Stomach (tissue), 9 donors: Measurements from ENCODE around the gene HNF1B. TPM values are rescaled to one million over a fixed set of nuclear protein-coding genes. Genes with fewer than 3 reads are reported as not detected.

Source experiments
- DNase-seq, 2 donors: peaks; one replicate each; pipeline versions ENCODE4 v3.0.0 to v3.0.0-alpha.2; 2013 to 2019
- H3K27ac ChIP-seq, 5 donors: fragments of 200-600 bp in 4 of 5; sonication (generic) in 4 of 5; one replicate each; pipeline ENCODE4 v1.5.1; 2013 to 2019; ENCODE audit warnings: mild to moderate bottlenecking in 1 of 5, moderate library complexity in 1 of 5
- H3K27me3 ChIP-seq, 3 donors: fragments of 200-600 bp; sonication (generic); one replicate each; pipeline ENCODE4 v1.5.1; 2017 to 2019; ENCODE audit warnings: mixed run types in 1 of 3
- H3K36me3 ChIP-seq, 4 donors: fragments of 200-600 bp; sonication (generic); 1 replicate in 3 of 4; 2 replicates in 1 of 4; pipeline ENCODE4 v1.5.1; 2016 to 2019
- H3K4me1 ChIP-seq, 4 donors: fragments of 200-600 bp; sonication (generic); one replicate each; pipeline ENCODE4 v1.5.1; 2016 to 2019
- H3K4me3 ChIP-seq, 4 donors: fragments of 200-600 bp; sonication (generic) in 3 of 4; one replicate each; pipeline ENCODE4 v1.5.1; 2016 to 2019; ENCODE audit warnings: mild to moderate bottlenecking in 1 of 4
- H3K9me3 ChIP-seq, 4 donors: fragments of 200-600 bp; sonication (generic); one replicate each; pipeline ENCODE4 v1.5.1; 2016 to 2019
- EP300 ChIP-seq: sonication (generic); formaldehyde crosslinking; IDR thresholded peaks from one replicate; pipeline ENCODE4 v1.6.1; 2017; ENCODE audit warnings: antibody characterized with exemption
- POLR2A ChIP-seq, 4 donors: fragments of 450-650 bp; IDR thresholded peaks; one replicate each; pipeline ENCODE4 v1.6.1; 2016; ENCODE audit warnings: antibody characterized with exemption in 4 of 4, control low read depth in 2 of 4, mild to moderate bottlenecking in 1 of 4, moderate library complexity in 1 of 4
- POLR2AphosphoS5 ChIP-seq, 3 donors: sonication (generic); formaldehyde crosslinking; IDR thresholded peaks; one replicate each; pipeline ENCODE4 v1.6.1; 2016; ENCODE audit warnings: antibody characterized with exemption in 3 of 3
- WGBS, 5 donors: extraction: QIAGEN DNeasy Blood & Tissue Kit in 3 of 5; methylation state at CpG; one replicate each; pipeline versions ENCODE4 v1.1.5 to v1.1.7; 2013 to 2018; 5-methylcytosine and 5-hydroxymethylcytosine counted together
- intact Hi-C: fragments of 100-400 bp; cut with DNase I; formaldehyde crosslinking; loops from one replicate; pipeline ENCODE4 v1.15.1; 2023; ENCODE audit warnings: low total_unique reads
- polyA plus RNA-seq, 3 donors: library from polyadenylated mRNA; stranded (reverse); fragments of 200-250 nt; gene quantifications; one replicate each; pipeline ENCODE4 v1.2.3, GENCODE V29; 2013
- total RNA-seq, 5 donors: library from RNA; depleted of rRNA; stranded (reverse); fragments of >200 nt; gene quantifications; one replicate each; pipeline versions ENCODE4 v1.1.0 to v1.2.3, GENCODE V29; 2014 to 2016
- TF ChIP-seq, protein P1 (sequence below), 7 experiments: fragments of 450-650 bp in 4 of 7; fragments of 200-600 bp in 3 of 7; sonication (generic) in 3 of 7; IDR thresholded peaks; one replicate each; pipeline ENCODE4 v1.5.1; 2016 to 2019; ENCODE audit warnings: antibody characterized with exemption in 7 of 7, control low read depth in 2 of 7, mild to moderate bottlenecking in 1 of 7
- donor health status: healthy with polysubstance abuse.
- donor health status: Bipolar disorder and iron deficiency.
- donor health status: healthy.

The HNF1B gene
- total and polyA plus RNA-seq, 8 donors = 0.58 to 19.2 (median 7.0) TPM

DNA sequence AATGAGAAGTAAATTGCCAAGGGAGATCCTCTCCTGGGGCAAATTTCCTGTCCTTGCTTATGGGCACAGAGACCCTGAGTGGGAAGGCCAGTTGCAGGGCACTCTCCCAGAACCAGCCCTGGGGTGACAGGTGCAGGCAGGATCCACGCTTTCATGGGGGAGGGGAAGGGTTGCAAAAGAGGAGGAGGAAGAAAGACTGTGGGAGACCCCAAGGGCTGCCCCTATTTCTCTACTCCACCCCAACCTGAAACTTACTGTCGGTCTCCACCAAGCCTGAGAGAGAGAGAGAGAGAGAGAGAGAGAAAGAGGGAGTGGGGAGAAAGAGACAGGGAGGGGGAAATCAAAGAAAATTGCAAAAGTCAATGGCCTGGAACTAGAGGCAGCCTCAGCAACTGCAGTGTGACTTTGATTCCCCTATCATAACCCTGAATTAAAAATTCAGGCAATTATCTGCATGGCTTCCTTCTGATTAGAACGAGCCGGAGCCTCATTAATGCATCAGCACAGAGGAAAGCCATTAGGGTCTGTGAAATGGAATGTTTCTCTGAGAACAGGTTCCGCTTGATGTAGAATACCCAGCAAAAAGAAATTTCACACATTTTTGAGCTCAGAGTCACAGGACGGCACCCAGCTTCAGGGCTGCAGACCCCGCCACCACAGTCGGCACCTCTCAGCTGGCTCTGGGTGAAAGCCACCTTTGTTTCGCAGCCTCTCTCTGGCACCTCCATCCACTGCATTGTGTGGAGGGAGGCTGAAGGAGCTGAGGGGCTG is 45.1 kb upstream of the HNF1B start:
- Histone ChIP-seq H3K9me3 (no peaks in the 10 kb centered on the region), H3K27me3 (peaks cover 0 to 28% (median 0%) of the 10 kb centered on the region in 3 donors), H3K4me1 (peaks cover 0 to 9% (median 9%) of the 10 kb centered on the region in 4 donors), H3K36me3 (no peaks in the 10 kb centered on the region), H3K4me3 (no peak overlapping the region), H3K27ac (no peak overlapping the region)
- intact Hi-C loops = no loop called here
- no peak for TF ChIP-seq POLR2AphosphoS5 (IDR thresholded peaks at IDR 0.05)
- no peak for TF ChIP-seq EP300
- no peak for TF ChIP-seq POLR2A (IDR thresholded peaks at IDR 0.05)
- TF ChIP-seq, protein P1, sequence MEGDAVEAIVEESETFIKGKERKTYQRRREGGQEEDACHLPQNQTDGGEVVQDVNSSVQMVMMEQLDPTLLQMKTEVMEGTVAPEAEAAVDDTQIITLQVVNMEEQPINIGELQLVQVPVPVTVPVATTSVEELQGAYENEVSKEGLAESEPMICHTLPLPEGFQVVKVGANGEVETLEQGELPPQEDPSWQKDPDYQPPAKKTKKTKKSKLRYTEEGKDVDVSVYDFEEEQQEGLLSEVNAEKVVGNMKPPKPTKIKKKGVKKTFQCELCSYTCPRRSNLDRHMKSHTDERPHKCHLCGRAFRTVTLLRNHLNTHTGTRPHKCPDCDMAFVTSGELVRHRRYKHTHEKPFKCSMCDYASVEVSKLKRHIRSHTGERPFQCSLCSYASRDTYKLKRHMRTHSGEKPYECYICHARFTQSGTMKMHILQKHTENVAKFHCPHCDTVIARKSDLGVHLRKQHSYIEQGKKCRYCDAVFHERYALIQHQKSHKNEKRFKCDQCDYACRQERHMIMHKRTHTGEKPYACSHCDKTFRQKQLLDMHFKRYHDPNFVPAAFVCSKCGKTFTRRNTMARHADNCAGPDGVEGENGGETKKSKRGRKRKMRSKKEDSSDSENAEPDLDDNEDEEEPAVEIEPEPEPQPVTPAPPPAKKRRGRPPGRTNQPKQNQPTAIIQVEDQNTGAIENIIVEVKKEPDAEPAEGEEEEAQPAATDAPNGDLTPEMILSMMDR (IDR thresholded peaks at IDR 0.05) = no peak
- DNase-seq = no peak
- WGBS, 5 donors = 83 to 93% (median 88%) methylated on average over 9 of the region's 9 CpGs

DNA sequence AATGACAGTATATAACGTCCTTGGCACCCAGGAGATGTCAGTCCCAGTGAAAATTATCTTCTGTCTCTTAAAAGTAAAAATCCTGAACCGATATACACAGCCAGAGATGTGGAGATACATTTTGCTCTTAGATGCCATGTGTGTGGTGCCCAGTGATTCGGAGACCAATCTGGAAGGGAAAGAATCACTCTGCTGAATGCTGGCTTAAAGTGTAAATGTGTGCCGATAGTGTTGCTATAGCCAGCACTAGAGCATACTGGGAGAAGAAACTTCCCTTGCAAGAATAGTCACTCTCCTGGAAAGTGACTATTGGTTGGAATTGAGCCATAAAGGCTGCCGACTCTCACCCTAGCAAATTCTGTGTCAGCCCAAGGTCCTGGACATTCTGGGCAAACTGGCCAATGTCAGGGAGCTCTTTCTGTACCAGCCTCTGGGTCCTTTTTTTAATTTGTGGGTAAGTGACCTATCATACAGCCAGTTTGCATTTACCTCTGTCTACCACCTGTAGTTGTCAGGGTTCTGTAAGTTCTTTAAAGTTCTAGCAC is 44.2 kb upstream of the HNF1B start:
- no peak for DNase-seq
- Histone ChIP-seq H3K27ac (no peak overlapping the region), H3K27me3 (peaks cover 0 to 28% (median 0%) of the 10 kb centered on the region in 3 donors), H3K4me1 (peaks cover 0 to 9% (median 9%) of the 10 kb centered on the region in 4 donors), H3K36me3 (no peaks in the 10 kb centered on the region), H3K9me3 (no peaks in the 10 kb centered on the region), H3K4me3 (no peak overlapping the region)
- 31 to 54% (median 49%) methylated on average over 5 of the region's 5 CpGs for WGBS, 5 donors
- TF ChIP-seq EP300 = no peak
- no peak for TF ChIP-seq POLR2AphosphoS5 (IDR thresholded peaks at IDR 0.05)
- TF ChIP-seq POLR2A (IDR thresholded peaks at IDR 0.05) = no peak
- TF ChIP-seq, protein P1 (IDR thresholded peaks at IDR 0.05) = no peak
- intact Hi-C loops = no loop called here

DNA sequence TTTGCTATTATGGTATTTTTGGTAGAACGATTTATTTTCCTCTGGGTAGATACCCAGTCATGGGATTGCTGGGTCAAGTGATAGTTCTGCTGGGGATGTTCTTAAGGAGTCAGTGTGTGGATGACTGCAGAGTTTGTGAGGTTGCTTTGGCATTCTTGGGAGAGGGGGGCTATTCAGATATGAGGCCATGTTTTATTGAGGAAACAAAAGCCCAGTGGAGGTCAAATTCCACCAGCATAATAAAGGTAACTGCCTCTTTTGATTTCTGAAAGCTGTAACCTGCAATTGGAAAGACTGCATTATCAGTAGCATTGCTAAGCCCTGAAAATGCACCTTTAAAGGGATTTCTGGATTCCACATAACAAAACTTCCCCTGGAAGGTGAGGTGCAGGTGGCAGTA is 43.7 kb upstream of the HNF1B start:
- peaks cover 0 to 9% (median 9%) of the 10 kb centered on the region in 4 donors for H3K4me1 ChIP-seq
- peaks cover 0 to 28% (median 0%) of the 10 kb centered on the region in 3 donors for H3K27me3 ChIP-seq
- 79 to 94% (median 89%) methylated on average over 1 of the region's 1 CpG for WGBS, 5 donors
- H3K27ac ChIP-seq = no peak overlapping the region
- intact Hi-C loops = no loop called here
- DNase-seq = no peak
- TF ChIP-seq, protein P1 (IDR thresholded peaks at IDR 0.05) = no peak
- TF ChIP-seq POLR2A (IDR thresholded peaks at IDR 0.05) (no peak), POLR2AphosphoS5 (IDR thresholded peaks at IDR 0.05) (no peak), EP300 (no peak)
- H3K4me3 ChIP-seq = no peak overlapping the region
- no peaks in the 10 kb centered on the region for H3K9me3 ChIP-seq
- H3K36me3 ChIP-seq = no peaks in the 10 kb centered on the region

DNA sequence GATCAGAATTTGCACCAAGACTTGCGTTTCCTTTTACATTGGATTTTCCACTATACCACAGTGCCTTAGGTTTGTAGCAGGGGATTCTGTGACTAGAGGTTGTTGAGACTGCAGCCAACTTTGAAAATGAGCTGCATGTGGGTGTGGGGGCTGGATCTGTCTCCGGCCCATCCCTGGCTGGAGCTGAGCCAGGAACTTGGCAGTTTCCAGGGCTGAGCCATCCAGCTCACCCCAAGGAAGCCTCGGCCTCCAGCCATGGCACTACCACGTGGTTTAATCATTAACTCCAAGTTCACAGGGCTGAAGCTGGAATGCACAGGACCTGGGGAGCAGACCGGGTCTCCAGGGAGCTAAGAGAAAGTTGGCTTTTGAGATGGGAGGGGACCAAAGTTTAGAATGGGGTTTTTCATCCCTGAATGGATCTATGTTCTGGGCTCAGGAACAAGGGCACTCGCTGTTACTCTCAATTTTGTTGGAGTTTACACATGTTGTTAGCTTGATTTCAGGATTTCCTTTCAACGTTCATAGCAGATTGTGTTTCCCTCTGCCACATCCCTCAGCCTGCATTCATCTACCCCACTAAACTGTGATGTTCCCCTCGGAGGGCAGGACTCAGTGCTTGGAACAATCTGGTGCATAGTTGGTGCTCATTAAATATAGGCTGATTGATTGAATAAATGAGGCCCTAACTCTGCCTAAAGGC is 42.3 kb upstream of the HNF1B start:
- intact Hi-C loops = no loop called here
- peak; percentile 78 to 79 for DNase-seq
- peaks cover 0 to 9% (median 9%) of the 10 kb centered on the region in 4 donors for H3K4me1 ChIP-seq
- no peaks in the 10 kb centered on the region for H3K9me3 ChIP-seq
- TF ChIP-seq POLR2A (IDR thresholded peaks at IDR 0.05) (no peak), EP300 (no peak), POLR2AphosphoS5 (IDR thresholded peaks at IDR 0.05) (no peak)
- TF ChIP-seq, protein P1 (IDR thresholded peaks at IDR 0.05) = no peak
- WGBS, 5 donors = 22 to 28% (median 26%) methylated on average over 8 of the region's 8 CpGs
- H3K27ac ChIP-seq = no peak overlapping the region
- H3K27me3 ChIP-seq = peaks cover 0 to 28% (median 0%) of the 10 kb centered on the region in 3 donors
- no peak overlapping the region for H3K4me3 ChIP-seq
- no peaks in the 10 kb centered on the region for H3K36me3 ChIP-seq
